HG02970 (cell line): ENCODE data around the gene HCN3.
"Not testable (repeated sequence)": the region's sequence is repeated elsewhere in the genome, so short reads cannot be mapped to it uniquely, and the experiment has no call there.

Experiments used
- ATAC-seq: cut with Tn5 transposase; IDR thresholded peaks from one replicate; pipeline ENCODE4 v1.9.1; 2021; ENCODE audit warnings: mild to moderate bottlenecking, moderate library complexity, moderate number of reproducible peaks; ENCODE audit not compliant: unreplicated experiment, low FRiP score

HCN3 gene

GRCh38 chr1:155277070-155277901 is at the start of gene HCN3:
Gene HCN3, plus strand, starts transcription at chr1:155277463. Its CDS starts 128 bp downstream, at chr1:155277591.
- peak; percentile 64 for ATAC-seq

DNA sequence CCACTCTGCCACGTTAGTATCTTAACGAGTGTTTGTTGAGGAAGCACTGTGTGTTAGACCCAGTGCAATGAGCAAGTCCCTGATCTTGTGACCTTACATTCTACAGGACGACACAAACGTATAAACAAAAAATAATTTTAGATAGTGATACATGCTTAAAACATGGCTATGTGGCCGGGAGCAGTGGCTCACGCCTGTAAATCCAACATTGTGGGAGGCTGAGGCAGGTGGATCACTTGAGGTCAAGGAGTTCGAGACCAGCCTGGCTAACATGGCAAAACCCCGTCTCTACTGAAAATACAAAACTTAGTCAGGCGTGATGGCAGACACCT is 49.2 kb upstream of the HCN3 start:
- ATAC-seq = no peak

DNA sequence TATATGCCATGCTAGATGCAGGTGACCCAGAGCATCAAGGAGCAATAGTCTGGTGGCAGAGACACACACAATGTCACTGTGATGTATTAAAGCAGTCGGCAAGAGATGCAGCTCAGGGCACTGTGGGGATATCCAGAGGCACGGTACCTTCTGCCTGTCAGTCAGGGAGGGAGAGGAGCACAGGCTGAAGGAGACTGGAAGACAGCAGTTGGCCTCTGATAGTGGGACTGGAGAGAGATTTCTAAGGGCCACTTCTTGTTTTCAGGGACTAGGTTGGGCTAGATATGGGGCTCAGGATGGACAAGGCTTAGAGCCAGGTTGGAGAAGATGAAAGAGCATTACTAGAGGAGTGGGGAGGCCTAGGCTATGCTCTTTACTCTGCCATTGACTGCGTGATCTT is 46.0 kb upstream of the HCN3 start:
- ATAC-seq = not testable (repeated sequence)

DNA sequence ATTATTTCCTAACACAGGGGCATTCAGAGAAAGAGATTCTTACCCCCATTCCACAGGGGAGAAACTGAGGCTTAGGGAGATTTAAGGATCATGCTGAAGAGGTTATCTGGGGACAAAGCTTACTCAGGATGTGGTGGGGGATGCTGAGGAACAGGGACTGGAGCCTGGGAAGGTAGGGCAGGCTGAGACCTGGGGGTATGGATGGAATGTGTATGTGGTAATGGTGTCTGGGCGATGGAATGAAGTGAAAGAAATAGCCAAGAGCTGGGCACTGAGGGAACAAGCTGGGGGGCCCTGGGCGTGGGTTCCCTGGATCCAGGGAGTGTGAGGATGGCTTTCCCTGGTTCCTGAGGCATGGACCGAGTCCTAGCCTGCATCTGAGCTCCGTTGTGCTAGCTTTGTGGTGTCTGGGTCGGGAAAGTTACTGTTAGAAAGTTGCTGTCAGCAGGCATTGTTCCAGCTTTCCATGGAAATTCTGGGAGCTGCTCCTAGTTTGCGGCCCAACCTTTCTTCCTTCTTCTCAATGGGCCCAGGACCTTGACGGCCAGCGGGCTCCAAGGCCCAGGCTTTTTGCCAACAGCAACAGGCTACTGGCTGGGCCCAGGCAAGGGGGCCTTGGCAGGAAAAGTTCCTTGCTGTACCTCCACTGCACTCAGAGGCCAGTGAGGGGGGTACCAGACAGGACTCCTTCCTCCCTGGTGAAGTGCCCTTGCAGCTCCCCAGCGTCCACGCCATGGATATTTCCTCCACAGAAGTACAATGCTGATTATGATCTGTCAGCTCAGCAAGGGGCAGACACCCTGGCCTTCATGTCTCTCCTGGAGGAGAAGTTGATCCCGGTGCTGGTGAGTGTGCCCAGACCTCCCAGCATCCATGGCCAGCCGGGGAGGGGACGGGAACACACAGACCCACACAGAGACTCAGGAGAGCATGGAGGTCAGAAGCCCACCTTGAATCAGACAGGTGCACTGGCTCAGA is 45.0 kb upstream of the HCN3 start:
- not testable (repeated sequence) for ATAC-seq

DNA sequence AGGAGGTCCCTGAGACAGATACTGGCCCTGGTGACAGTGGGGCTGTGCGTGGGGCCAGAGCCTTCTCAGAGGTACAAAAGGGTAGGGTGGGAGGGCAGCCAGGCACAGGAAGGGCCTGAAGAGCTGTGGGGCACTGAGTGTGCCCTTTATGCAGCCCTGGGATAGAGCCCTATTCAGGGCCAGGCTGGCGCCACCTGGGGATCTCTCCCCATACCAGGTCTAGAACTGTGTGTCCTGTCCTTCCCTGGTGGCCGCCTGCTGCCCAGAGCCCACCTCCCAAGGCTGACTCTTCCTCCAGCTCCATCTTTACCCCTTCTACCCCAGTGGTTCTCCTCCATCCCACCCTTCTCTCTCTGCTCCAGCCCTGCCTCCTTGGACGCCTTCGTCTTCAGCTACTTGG is 43.8 kb upstream of the HCN3 start:
- ATAC-seq = not testable (repeated sequence)

GRCh38 chr1:155235375-155235774 is 41.9 kb upstream of the HCN3 start:
- ATAC-seq = not testable (repeated sequence)

GRCh38 chr1:155236451-155236850 is 40.8 kb upstream of the HCN3 start:
- no peak for ATAC-seq

GRCh38 chr1:155241069-155241679 is 36.1 kb upstream of the HCN3 start:
- no peak for ATAC-seq

GRCh38 chr1:155241841-155242264 is 35.4 kb upstream of the HCN3 start:
- ATAC-seq = no peak

DNA sequence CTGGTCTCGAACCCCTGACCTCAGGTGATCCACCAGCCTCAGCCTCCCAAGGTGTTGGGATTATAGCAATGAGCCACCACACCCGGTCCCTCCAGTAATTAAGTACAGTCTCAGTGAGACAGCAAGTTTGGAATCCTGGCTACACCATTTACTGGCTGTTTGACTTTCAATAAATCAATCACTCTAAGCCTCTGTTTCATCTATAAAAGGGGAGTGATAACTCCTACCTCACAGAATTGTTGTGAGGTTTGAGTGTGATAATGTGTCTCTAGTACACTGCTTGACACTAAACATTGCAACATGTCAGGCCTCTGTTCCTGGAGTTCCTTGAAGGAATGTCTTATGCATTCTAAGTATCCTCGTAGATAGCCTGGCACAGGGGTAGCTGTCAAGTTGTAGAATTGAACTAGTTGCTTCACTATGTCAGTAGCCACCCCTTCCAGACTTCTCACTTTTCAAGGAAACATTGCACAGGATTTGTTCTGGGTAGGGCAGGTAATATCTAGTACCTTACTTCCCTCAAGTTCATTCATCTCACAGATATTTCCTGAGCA is 34.4 kb upstream of the HCN3 start:
- no peak for ATAC-seq

DNA sequence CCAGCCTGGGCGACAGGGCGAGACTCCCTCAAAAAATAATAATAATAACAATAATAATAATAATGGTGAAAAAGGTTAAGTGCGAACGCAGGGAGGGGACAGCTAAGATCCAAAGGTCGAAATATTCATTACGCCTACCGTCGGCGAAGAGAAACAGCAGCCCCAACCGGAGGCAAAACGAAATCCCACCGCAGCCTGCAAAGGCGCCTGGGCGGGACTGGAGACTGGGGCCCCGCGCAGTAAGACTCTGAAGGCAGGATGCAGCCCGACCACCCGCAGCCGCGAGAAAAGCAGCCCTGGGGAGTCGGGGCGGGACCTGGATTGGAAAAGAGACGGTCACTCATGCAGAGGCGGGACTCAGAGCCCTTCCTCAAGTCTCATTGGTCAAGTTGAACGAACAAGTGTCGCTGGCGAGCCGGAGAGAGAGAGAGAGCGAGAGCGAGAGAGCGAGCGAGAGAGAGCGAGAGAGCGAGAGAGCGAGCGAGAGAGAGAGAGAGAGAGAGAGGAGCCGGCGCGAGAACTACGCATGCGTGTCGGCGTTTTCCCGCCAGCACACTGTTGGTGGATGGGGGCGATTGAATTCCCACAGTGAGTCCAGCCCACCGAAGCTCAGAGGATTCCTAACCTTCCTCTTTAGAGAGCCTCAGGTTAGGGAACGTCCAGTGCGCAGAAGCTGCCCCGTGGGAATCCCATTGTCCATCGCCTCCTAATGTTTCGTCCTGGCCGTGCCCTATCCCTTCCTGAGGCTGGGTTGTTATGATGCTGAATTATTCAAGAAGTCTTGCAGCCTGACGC is 32.7 kb upstream of the HCN3 start:
- ATAC-seq = peak; percentile 88

DNA sequence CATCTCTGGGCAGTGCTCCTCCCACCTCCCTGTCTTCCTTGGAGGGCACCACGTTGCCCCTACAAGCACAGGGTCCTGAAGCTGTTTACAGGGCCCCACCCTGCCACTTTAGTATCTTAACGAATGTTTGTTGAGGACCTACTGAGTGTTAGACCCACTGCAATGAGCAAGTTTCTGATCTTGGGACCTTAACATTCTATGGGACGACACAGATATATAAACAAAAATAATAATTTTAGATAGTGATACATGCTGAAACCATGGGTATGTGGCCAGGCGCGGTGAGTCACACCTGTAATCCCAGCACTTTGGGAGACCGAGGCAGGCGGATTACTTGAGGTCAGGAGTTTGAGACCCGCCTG is 32.1 kb upstream of the HCN3 start:
- no peak for ATAC-seq

DNA sequence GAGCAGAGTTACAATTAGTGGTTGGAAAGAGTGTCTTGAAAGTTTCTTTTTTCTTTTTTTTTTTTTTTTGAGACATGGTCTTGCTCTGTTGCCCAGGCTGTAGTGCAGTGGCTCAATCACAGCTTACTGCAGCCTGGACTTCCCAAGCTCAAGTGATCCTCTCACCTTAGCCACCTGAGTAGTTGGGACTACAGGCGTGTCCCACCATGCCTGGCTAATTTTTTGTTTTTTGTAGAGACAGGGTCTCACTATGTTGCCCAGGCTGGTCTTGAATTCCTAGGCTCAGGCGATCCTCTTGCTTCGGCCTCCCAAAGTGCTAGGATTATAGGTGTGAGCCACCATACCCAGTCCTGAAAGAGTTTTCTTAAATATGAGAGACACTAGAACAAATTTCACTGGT is 30.5 kb upstream of the HCN3 start:
- not testable (repeated sequence) for ATAC-seq

DNA sequence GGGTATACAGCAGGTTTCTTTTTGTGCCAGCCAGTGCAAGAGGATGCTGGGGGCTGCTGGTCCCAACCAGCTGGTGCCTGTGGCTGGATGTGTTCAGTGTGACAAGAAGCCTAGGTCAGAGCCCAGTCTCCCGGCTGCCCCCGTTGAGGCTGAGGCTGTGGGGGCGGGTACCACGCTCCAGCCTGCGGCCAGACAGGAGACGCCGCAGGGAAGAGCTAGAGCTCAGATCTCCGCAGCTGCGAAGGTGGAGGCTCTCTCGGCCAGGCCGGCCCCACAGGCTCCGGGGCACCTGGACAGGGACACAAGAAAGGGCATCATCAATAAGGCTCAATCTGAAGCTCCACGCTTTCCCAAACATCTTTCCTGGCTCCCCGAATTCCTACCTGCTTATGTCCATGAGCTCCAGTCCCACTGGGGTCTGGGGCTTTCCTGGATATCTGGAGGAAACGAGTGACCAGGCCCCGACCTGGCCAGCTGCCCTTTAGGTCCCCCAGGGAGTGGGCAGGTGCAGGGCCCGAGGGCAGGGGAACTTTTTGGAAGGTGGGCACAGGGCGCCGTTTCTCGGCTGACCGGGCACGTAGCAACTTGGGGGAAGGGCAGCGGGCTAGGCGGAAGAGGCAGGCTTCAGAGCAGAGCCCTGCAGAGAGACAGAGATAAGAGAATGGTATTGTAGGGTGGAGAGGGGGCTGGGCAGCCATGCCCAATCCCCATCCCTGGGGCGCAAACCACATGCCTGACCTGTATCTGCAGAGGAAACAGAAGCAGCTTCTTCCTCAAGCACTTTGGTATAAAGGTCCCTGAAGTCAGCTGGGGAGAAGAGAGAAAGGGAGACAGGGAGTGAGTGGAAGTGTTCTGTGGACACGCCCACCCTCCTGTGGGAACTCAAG is 29.4 kb upstream of the HCN3 start:
- ATAC-seq = no peak

DNA sequence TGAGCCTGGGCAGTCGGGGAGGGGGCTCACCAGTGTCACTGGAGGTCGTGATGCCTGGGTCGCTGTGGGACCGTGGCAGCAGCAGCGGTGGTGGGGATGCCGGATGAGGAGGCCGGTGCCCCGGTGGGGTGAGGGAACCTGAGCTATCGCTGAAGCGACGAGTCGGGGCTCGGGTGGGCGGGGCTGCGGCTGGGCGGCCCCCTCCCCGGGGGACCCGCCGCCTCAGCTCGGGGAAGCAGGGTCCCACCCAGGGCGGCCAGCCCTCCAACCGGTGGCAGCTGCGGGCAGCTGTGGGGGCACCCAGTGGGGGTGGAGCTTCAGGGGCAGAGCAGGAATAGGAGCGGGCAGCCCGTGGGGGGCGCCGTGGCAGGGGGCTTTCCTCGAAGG is 27.0 kb upstream of the HCN3 start:
- peak; percentile 18 for ATAC-seq

DNA sequence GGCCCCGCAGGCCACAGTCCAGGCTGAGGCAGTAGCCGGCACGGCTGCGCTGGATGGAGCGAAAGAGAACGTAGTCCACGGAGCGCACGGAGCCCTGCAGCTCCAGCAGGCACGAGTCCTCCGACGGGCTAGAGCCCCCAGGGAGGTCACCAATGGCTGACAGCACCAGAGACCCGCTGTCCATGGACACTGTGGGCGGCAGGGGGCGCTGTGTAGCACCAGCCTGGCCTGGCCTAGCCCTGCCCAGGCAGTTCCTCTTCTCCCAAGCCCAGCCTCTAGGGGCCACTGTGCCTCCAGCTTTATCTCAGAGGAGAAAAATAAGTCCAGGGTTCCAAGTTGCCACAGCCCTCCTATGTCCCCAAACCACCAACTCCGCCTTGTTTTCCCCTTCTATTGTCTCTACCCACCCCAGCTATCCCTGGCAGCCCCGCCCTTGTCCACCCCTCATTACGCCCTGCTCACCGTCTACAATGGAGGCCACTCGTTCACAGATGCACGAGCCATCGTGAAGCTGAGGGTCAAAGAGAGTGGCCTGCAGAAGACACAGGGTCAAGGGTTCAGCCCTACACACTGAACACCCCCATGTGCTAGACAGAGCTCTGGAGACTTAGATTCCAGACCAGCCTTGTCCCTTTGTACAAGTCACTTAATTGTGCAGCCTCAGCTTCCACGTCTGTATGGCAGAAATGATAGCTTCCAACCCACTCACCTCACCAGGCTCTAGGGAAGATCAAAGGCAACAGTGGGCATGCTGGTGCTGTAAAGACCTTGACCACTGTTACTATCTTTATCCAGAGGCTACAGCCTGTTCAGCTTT is 26.4 kb upstream of the HCN3 start:
- ATAC-seq = peak; percentile 70

DNA sequence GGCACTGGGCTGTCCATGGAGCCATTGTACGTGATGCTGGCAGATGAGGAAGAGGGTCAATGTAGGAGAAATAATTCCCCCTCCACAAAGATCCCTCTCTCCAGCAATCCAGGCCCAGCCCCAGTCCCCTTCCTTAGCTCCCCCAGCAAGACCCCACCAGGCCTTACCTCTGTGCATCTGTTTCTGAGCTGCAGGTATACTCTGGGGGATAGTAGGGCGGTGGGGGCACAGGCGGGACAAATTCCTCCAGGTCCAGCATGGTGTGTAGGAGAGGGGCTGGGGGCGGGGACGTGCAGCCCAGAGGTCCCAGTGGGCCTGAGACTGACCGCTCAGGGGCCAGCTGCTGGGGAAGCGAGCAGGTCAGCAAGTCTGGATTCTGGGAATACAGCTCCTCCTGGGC is 25.7 kb upstream of the HCN3 start:
- no peak for ATAC-seq

DNA sequence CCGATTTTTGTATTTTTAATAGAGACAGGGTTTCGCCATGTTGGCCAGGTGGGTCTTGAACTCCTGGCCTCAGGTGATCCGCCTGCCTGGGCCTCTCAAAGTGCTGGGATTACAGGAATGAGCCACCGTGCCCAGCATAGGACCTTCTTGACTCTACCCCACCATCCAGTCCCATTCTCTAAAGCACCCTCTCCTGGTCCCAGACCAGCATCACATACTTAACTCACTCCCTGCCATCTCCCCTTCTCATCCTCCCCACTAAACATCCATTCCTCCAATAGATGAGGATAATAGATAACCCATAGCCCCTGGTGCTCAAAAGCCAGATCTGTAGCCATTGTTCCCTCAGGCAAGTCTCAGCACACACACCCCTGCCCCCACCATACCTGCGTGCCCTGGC is 24.1 kb upstream of the HCN3 start:
- ATAC-seq = no peak
